Measurements from ENCODE around the gene KNSTRN. TPM values are rescaled to one million over a fixed set of nuclear protein-coding genes. Genes with fewer than 3 reads are reported as not detected.

The KNSTRN gene
- total RNA-seq, result 1 to 10 TPM; 5.4 to 8.4 TPM
- long read RNA-seq, donor 1, partial matches to known transcripts, result 0 of 1 reads
- long read RNA-seq, donor 1, other reads (novel, unspliced or antisense), result 1 of 1 reads
- long read RNA-seq, donor 2, transcript KNSTRN-201 (9 exons, 1,714 nt), result major isoform, 15 of 15 reads
- long read RNA-seq, donor 2, partial matches to known transcripts, result 0 of 15 reads
- long read RNA-seq, donor 2, other reads (novel, unspliced or antisense), result 0 of 15 reads

GRCh38 chr15:40382580-40383456 is at the start of gene KNSTRN:
KNSTRN (plus strand) TSS chr15:40382721; CDS start chr15:40382836, 115 bp downstream.
- intact Hi-C loops (cut with DNase I), result no loop called here
- peak; percentile 95 for DNase-seq (ENCODE audit: low spot score)

- intact Hi-C loops (cut with DNase I), result no loop called here
- DNase-seq (ENCODE audit: low spot score), result peak; percentile 91
Observed at GRCh38 chr15:40333922-40334492, 48.5 kb upstream of the KNSTRN start.

- DNase-seq (ENCODE audit: low spot score), result no peak
- intact Hi-C loops (cut with DNase I), result no loop called here
Observed at GRCh38 chr15:40334541-40334940, 48.0 kb upstream of the KNSTRN start.

- intact Hi-C loops (cut with DNase I), result no loop called here
- DNase-seq (ENCODE audit: low spot score), result no peak
Observed at GRCh38 chr15:40334941-40335795, 47.4 kb upstream of the KNSTRN start.

- intact Hi-C loops (cut with DNase I), result no loop called here
- DNase-seq (ENCODE audit: low spot score), result peak; percentile 77
Observed at GRCh38 chr15:40335938-40336743, 46.4 kb upstream of the KNSTRN start.

GRCh38 chr15:40336744-40337122 is 45.8 kb upstream of the KNSTRN start:
- intact Hi-C loops (cut with DNase I), result no loop called here

GRCh38 chr15:40337597-40337996 is 44.9 kb upstream of the KNSTRN start:
- DNase-seq (ENCODE audit: low spot score), result peak; percentile 80
- intact Hi-C loops (cut with DNase I), result no loop called here

More at GRCh38 chr15:40336744-40337122, 45.8 kb upstream of the KNSTRN start:
- no peak for DNase-seq (ENCODE audit: low spot score)

- DNase-seq (ENCODE audit: low spot score), result peak; percentile 87
- intact Hi-C loops (cut with DNase I), result no loop called here
Observed at GRCh38 chr15:40338041-40338657, 44.4 kb upstream of the KNSTRN start.

GRCh38 chr15:40338921-40339620 is 43.5 kb upstream of the KNSTRN start:
- DNase-seq (ENCODE audit: low spot score), result peak; percentile 81
- intact Hi-C loops (cut with DNase I), result no loop called here

- peak; percentile 79 for DNase-seq (ENCODE audit: low spot score)
- intact Hi-C loops (cut with DNase I), result no loop called here
Observed at GRCh38 chr15:40339621-40339945, 42.9 kb upstream of the KNSTRN start.

- peak; percentile 91 for DNase-seq (ENCODE audit: low spot score)
Observed at GRCh38 chr15:40340038-40340739, 42.3 kb upstream of the KNSTRN start.

GRCh38 chr15:40340740-40341400 is 41.7 kb upstream of the KNSTRN start, which contains the start of gene CCDC9B:
CCDC9B (minus strand) TSS chr15:40340939; CDS start chr15:40340819, 120 bp downstream.
- intact Hi-C loops (cut with DNase I), result loop anchor here in 1 of 2 donors (10.0 kb wide), 1 partner anchor 1136 kb away; no protein-coding TSS in a partner anchor
- DNase-seq (ENCODE audit: low spot score), result peak; percentile 96

More at GRCh38 chr15:40340038-40340739, 42.3 kb upstream of the KNSTRN start:
- intact Hi-C loops (cut with DNase I), result loop anchor here in 1 of 2 donors (10.0 kb wide), 1 partner anchor 1135 kb away; no protein-coding TSS in a partner anchor

- DNase-seq (ENCODE audit: low spot score), result no peak
- intact Hi-C loops (cut with DNase I), result loop anchor here in 1 of 2 donors (10.0 kb wide), 1 partner anchor 1138 kb away; no protein-coding TSS in a partner anchor
Observed at GRCh38 chr15:40342416-40343320, 39.9 kb upstream of the KNSTRN start.

GRCh38 chr15:40343512-40343911 is 39.0 kb upstream of the KNSTRN start:
- intact Hi-C loops (cut with DNase I), result loop anchor here in 1 of 2 donors (10.0 kb wide), 1 partner anchor 1139 kb away; no protein-coding TSS in a partner anchor
- DNase-seq (ENCODE audit: low spot score), result peak; percentile 78

- intact Hi-C loops (cut with DNase I), result loop anchor here in 1 of 2 donors (10.0 kb wide), 1 partner anchor 1139 kb away; no protein-coding TSS in a partner anchor
- no peak for DNase-seq (ENCODE audit: low spot score)
Observed at GRCh38 chr15:40344217-40344616, 38.3 kb upstream of the KNSTRN start.
